T-helper 2 cell (primary cell): ENCODE results near the gene QSOX1.
"Not testable (repeated sequence)": the region's sequence is repeated elsewhere in the genome, so short reads cannot be mapped to it uniquely, and the experiment has no call there.

Experiments used
- DNase-seq, 5 experiments: peaks; one replicate each; pipeline versions ENCODE4 v3.0.0 to v3.0.0-alpha.2; 2012 to 2022
- total RNA-seq, 2 donors: gene quantifications; one replicate each; lab custom pipeline; 2026; lab: John Stamatoyannopoulos, UW

QSOX1 gene
- total RNA-seq, result 27.8 to 38.0 reads per million in 2 donors

GRCh38 chr1:180154325-180155181 is at the start of gene QSOX1:
TSS of gene QSOX1 (plus strand) at chr1:180154869. CDS start at chr1:180154908, 39 bp downstream.
- DNase-seq, result peak; percentile 79 to 96 (median 85)

DNA sequence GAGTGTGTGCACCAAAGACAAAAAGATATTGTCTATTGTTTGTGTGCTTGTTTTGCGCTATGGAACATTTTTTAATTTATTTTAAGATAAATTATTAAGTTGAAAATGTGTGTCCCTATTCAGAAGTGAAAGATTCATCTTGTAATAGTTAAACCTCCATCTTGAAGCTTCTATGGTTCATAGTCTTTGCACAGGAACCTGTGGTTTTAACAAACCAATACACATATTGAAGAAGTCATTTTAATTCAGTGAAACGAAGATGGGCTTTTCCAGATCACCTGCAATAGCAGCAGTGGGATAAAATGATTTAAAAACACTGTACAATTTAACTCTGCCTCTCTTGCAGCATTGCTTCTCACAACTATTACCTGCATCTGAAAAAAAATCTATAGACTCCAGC is 42.6 kb upstream of the QSOX1 start:
- DNase-seq, result no peak

GRCh38 chr1:180112984-180113647 is 41.6 kb upstream of the QSOX1 start:
- DNase-seq, result no peak

DNA sequence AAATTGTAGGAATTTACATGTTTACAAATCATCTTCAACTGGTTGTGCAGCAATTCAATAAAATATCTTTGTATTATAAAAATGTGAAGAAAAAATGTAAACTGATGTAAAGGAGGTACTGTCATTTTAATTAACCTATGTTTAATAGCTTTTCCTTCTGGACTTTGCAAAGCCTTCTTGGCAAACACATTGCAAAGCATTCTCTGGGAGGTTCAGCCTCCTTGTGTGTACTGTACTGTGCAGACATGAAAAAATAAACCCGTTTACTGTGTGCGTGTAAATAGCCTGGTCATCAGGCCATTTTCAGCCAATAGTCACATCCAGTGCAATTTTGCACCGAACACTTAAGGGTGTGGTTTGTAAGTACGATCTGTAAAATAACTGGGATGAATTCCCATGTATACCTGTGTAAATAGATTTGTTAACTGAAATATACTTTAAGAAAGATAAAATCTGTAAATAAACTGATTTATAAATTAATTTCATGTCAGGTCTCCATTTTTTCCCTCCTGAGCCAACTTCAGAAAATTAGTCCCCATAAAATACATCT is 40.2 kb upstream of the QSOX1 start:
- no peak for DNase-seq

GRCh38 chr1:180116964-180117763 is 37.5 kb upstream of the QSOX1 start:
- DNase-seq, result no peak

DNA sequence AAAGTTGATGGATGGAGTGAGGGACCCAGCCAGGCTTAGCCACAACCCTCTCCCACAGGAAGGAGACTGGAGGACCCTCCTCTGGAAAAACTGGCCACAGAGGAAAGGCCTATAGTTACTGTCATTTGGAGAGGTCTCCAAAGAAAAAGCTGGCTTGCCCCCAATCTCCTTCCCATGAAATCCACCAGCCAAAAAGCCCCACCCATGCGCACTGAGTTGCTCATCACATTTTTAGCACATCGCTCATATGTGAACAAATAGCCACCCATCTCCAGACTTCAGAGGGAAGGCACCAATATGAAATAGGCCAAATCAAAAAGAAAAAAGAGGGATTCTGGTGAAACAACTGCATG is 36.9 kb upstream of the QSOX1 start:
- DNase-seq, result no peak

GRCh38 chr1:180119837-180120236 is 34.8 kb upstream of the QSOX1 start:
- DNase-seq, result no peak

- no peak for DNase-seq
These were observed 31.2 kb upstream of the QSOX1 start for GRCh38 chr1:180123463-180123936.

- no peak for DNase-seq
These were observed 24.0 kb upstream of the QSOX1 start for GRCh38 chr1:180130651-180131050.

- DNase-seq, result peak in 1 of 5 experiments; percentile 31
These were observed 23.2 kb upstream of the QSOX1 start for GRCh38 chr1:180131510-180131909.

GRCh38 chr1:180133193-180133592 is 21.5 kb upstream of the QSOX1 start:
- DNase-seq, result no peak

GRCh38 chr1:180133688-180134087 is 21.0 kb upstream of the QSOX1 start:
- not testable (repeated sequence) for DNase-seq

- DNase-seq, result no peak
These were observed 19.1 kb upstream of the QSOX1 start for GRCh38 chr1:180135535-180135934.

DNA sequence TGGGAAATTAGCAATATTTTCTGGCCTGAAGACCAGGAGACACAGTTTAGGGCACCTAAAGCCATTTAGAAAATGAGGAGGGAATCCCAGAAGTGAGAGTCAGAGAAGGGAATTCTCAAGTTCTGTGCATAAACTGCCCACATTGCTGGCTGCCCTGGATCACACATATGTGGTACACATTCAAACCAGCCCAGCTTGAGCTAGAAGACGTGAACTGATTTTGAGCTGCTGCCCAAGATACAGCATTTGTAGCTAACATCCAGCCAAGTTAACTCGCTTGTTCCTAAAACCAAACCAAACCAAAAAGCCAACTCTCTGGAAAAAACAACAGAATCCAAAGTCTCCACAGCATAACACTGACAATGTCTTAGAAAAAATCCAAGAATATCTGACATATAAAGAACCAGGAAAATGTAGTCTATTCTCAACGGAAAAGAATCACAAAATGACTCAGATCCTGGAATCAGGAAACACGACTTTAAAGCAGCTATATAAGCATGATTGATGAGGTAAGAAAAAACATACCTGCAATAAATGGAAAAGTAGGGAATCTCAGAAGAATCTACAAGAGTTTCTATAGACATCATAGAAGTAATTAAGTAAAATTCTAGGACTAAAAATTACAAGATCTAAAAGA is 18.2 kb upstream of the QSOX1 start:
- no peak for DNase-seq

DNA sequence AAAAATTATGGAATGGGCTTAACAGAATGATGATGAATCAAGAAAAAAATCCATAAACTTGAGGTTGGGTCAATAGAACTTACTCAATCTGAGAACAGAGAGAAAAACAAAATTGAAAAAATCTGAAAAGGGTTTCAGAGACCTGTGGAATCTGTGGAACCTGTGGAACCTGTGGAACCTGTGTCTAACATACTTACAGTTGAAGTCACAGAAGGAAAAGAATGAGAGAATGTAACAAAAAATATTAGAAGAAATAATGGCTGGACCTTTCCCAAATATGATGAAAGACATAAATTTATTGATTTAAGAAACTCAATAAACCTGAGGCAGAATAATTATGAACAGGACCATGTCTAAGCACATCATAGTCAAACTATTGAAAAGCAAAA is 17.7 kb upstream of the QSOX1 start:
- no peak for DNase-seq

- DNase-seq, result no peak
These were observed 16.9 kb upstream of the QSOX1 start for GRCh38 chr1:180137776-180138175.

- no peak for DNase-seq
These were observed 13.2 kb upstream of the QSOX1 start for GRCh38 chr1:180141381-180141934.

DNA sequence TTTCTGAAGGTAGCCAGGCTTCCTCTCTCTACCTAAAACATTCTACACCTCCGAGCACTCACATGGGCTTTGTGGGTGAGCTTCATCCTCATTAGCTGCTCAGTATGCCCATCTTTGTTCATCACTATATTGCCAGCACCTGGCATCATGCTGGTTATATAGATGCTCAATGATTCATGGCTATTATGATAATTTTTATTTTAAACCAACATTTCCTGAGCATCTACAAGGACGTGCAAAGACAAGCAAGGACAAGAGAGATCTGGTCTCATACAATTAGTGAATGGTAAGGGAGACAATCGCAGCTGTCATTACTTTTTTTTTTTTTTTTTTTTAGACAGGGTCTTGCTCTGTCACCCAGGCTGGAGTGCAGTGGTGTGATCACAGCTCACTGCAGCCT is 11.3 kb upstream of the QSOX1 start:
- DNase-seq, result no peak

DNA sequence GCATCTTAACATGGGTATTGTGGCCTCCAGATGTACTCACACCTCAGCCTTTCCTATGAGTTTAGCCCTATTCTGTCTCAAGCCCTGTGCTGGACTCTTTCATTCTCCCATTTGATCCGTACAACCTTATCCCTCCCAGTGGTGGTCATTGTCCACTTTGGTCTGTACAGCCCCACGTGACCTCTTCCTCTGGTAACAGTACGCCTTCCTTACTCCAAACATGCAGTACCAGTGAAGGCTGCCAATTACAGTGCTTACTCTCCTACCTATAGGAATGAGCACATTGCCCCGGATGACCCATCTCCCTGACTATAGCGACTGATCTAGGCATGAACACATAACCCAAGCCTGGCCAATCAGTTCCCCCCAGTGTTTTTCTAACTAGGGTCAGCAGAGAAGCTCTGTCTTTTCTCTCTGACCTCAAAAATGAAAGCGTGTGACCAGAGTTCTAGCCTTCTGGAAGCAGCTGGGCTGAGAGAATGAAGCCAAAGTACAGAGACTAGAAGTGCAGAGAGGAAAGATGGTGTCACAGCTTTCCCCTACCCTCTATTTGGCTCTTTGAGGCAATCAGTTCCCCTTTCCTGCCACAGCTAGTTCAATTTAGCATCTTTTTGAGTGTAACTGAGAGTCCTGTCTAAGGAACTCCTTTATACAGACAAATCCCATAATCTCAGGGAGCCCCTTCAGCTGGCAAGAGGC is 9.9 kb upstream of the QSOX1 start:
- DNase-seq, result no peak

DNA sequence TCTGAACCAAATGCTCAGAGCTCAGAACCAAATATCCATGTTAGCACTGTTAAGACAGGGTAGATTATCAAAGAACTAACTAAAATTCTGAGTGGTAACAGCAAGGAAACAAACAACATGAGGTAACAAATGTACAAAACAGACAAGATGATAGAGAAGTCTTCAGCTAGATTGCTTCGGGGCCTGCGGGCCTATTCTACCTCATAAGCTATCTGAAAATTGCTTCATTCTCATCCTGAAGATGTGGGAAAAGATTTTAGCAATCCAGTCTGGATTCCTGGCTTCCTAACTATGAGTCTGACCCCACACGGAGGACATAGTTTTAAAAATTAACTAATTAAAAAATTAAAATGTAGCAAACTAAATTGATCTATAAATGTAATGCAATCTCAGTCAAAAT is 9.2 kb upstream of the QSOX1 start:
- no peak for DNase-seq

GRCh38 chr1:180150982-180151381 is 3.7 kb upstream of the QSOX1 start:
- no peak for DNase-seq
